Activated CD4-positive, CD25-positive, alpha-beta regulatory T cell treated with anti-CD3 and anti-CD28 coated beads, Interleukin-2, amount 50 U/mL, for 24 hours (primary cell): Measurements from ENCODE around the gene STAG1.
"Not testable (repeated sequence)": the region's sequence is repeated elsewhere in the genome, so short reads cannot be mapped to it uniquely, and the experiment has no call there.

ENCODE experiments used
- ATAC-seq, 2 donors: fragments of 150-1000 bp; cut with Tn5 transposase; one replicate each; pipeline ENCODE4 v1.10.0; 2021; ENCODE audit warnings: mild to moderate bottlenecking in 1 of 2, moderate library complexity in 1 of 2

STAG1 gene

GRCh38 chr3:136698361-136698760, 53.8 kb downstream of the STAG1 start:
- no peak for ATAC-seq

- no peak for ATAC-seq
Observed at GRCh38 chr3:136696797-136697196, 55.4 kb downstream of the STAG1 start.

- no peak for ATAC-seq
Observed at GRCh38 chr3:136694321-136694720, 57.9 kb downstream of the STAG1 start.

GRCh38 chr3:136690599-136690998, 61.6 kb downstream of the STAG1 start:
- no peak for ATAC-seq

GRCh38 chr3:136685882-136686281, 66.3 kb downstream of the STAG1 start:
- ATAC-seq = no peak

GRCh38 chr3:136682740-136683312, 69.4 kb downstream of the STAG1 start:
- no peak for ATAC-seq

GRCh38 chr3:136678981-136679380, 73.2 kb downstream of the STAG1 start:
- ATAC-seq = no peak

- no peak for ATAC-seq
Observed at GRCh38 chr3:136676009-136676408, 76.2 kb downstream of the STAG1 start.

GRCh38 chr3:136675150-136675858, 76.9 kb downstream of the STAG1 start:
- no peak for ATAC-seq

GRCh38 chr3:136672457-136672856, 79.7 kb downstream of the STAG1 start:
- ATAC-seq = no peak

GRCh38 chr3:136671921-136672320, 80.3 kb downstream of the STAG1 start:
- no peak for ATAC-seq

- ATAC-seq = no peak
Observed at GRCh38 chr3:136670166-136670565, 82.0 kb downstream of the STAG1 start.

- no peak for ATAC-seq
Observed at GRCh38 chr3:136667081-136667480, 85.1 kb downstream of the STAG1 start.

- not testable (repeated sequence) for ATAC-seq
Observed at GRCh38 chr3:136666301-136666700, 85.9 kb downstream of the STAG1 start.

- no peak for ATAC-seq
Observed at GRCh38 chr3:136664771-136665170, 87.4 kb downstream of the STAG1 start.

- ATAC-seq = no peak
Observed at GRCh38 chr3:136661282-136661681, 90.9 kb downstream of the STAG1 start.

- no peak for ATAC-seq
Observed at GRCh38 chr3:136658946-136659682, 93.1 kb downstream of the STAG1 start.

GRCh38 chr3:136657526-136657925, 94.7 kb downstream of the STAG1 start:
- no peak for ATAC-seq

GRCh38 chr3:136653628-136654027, 98.5 kb downstream of the STAG1 start:
- no peak for ATAC-seq

GRCh38 chr3:136651581-136651980, 100.6 kb downstream of the STAG1 start:
- ATAC-seq = no peak

- ATAC-seq = no peak
Observed at GRCh38 chr3:136650461-136650860, 101.7 kb downstream of the STAG1 start.

- no peak for ATAC-seq
Observed at GRCh38 chr3:136645915-136646314, 106.3 kb downstream of the STAG1 start.

- ATAC-seq = no peak
Observed at GRCh38 chr3:136644212-136644611, 108.0 kb downstream of the STAG1 start.

GRCh38 chr3:136643380-136643779, 108.8 kb downstream of the STAG1 start:
- not testable (repeated sequence) for ATAC-seq
